Tibial artery (tissue), 4 donors: ENCODE results near the gene HASPIN.

Experiments used
- DNase-seq, 2 donors: peaks; one replicate each; pipeline ENCODE4 v3.0.0-alpha.2; 2019
- H3K27ac ChIP-seq, 2 donors: fragments of 200-600 bp; sonication (generic) in 1 of 2; 1 replicate in 1 of 2; 2 replicates in 1 of 2; pipeline ENCODE4 v1.5.1; 2018 to 2019; ENCODE audit warnings: mild to moderate bottlenecking in 1 of 2
- H3K27me3 ChIP-seq, 2 donors: fragments of 200-600 bp; sonication (generic) in 1 of 2; one replicate each; pipeline versions ENCODE4 v1.5.1 to v1.6.0; 2016 to 2019
- H3K36me3 ChIP-seq, 3 donors: fragments of 200-600 bp; sonication (generic) in 2 of 3; one replicate each; pipeline ENCODE4 v1.5.1; 2016 to 2019; ENCODE audit warnings: mild to moderate bottlenecking in 2 of 3
- H3K4me1 ChIP-seq, 4 donors: fragments of 200-600 bp; sonication (generic) in 2 of 4; 1 replicate in 3 of 4; 2 replicates in 1 of 4; pipeline ENCODE4 v1.5.1; 2016 to 2019
- H3K4me3 ChIP-seq, 2 donors: fragments of 200-600 bp; sonication (generic) in 1 of 2; 1 replicate in 1 of 2; 2 replicates in 1 of 2; pipeline ENCODE4 v1.5.1; 2018 to 2019; ENCODE audit warnings: mild to moderate bottlenecking in 2 of 2
- H3K9me3 ChIP-seq, 3 donors: fragments of 200-600 bp; sonication (generic) in 1 of 3; one replicate each; pipeline ENCODE4 v1.5.1; 2016 to 2019
- CTCF ChIP-seq, 2 experiments: fragments of 200-600 bp in 1 of 2; fragments of 450-650 bp in 1 of 2; IDR thresholded peaks; one replicate each; pipeline ENCODE4 v1.5.1; 2017 to 2019; ENCODE audit warnings: antibody characterized with exemption in 2 of 2, mild to moderate bottlenecking in 1 of 2, moderate library complexity in 1 of 2
- intact Hi-C: fragments of 100-400 bp; cut with DNase I; formaldehyde crosslinking; loops from one replicate; pipeline ENCODE4 v1.15.0; 2023; ENCODE audit warnings: low total_unique reads

Gene HASPIN

GRCh38 chr17:3748576-3748975 lies 24.9 kb downstream of the HASPIN start:
- Histone ChIP-seq H3K36me3 (no peaks in the 10 kb centered on the region), H3K27ac (no peak overlapping the region), H3K4me3 (no peak overlapping the region), H3K9me3 (no peaks in the 10 kb centered on the region), H3K4me1 (no peaks in the 10 kb centered on the region), H3K27me3 (peaks cover 0 to 37% of the 10 kb centered on the region in 2 donors)
- no peak for DNase-seq
- intact Hi-C loops, result no loop called here
- no peak for TF ChIP-seq CTCF (IDR thresholded peaks at IDR 0.05)

DNA sequence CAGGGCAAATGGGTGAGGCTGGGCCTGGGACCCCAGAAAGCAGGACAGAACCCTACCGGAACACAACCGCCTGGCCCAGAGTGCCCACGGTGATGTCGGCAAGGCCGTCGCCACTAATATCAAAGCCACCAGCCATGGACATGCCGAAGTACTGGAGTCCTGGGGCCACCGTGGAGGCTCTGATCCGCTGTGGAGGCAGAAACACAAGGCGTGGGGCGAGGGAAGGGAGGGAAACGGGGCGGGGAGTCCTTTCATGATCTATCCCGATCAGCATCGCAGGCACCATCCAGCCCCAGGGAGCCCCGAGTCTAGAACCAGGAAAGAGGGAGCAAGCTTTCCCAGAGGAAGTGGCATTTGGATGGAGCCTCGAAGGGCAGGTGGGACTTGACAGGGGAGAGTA lies 26.6 kb downstream of the HASPIN start:
- Histone ChIP-seq H3K4me3 (no peak overlapping the region), H3K27me3 (peaks cover 0 to 55% of the 10 kb centered on the region in 2 donors), H3K27ac (no peak overlapping the region), H3K36me3 (no peaks in the 10 kb centered on the region), H3K9me3 (no peaks in the 10 kb centered on the region), H3K4me1 (peaks cover 0 to 11% (median 4%) of the 10 kb centered on the region in 4 donors)
- no peak for TF ChIP-seq CTCF (IDR thresholded peaks at IDR 0.05)
- no peak for DNase-seq
- intact Hi-C loops, result no loop called here

GRCh38 chr17:3750926-3751325 lies 27.2 kb downstream of the HASPIN start:
- H3K9me3 ChIP-seq, result no peaks in the 10 kb centered on the region
- no peak overlapping the region for H3K4me3 ChIP-seq
- H3K4me1 ChIP-seq, result peaks cover 0 to 11% (median 4%) of the 10 kb centered on the region in 4 donors
- no peak for TF ChIP-seq CTCF (IDR thresholded peaks at IDR 0.05)
- intact Hi-C loops, result no loop called here
- no peaks in the 10 kb centered on the region for H3K36me3 ChIP-seq
- no peak overlapping the region for H3K27ac ChIP-seq
- DNase-seq, result no peak
- peaks cover 0 to 58% of the 10 kb centered on the region in 2 donors for H3K27me3 ChIP-seq

DNA sequence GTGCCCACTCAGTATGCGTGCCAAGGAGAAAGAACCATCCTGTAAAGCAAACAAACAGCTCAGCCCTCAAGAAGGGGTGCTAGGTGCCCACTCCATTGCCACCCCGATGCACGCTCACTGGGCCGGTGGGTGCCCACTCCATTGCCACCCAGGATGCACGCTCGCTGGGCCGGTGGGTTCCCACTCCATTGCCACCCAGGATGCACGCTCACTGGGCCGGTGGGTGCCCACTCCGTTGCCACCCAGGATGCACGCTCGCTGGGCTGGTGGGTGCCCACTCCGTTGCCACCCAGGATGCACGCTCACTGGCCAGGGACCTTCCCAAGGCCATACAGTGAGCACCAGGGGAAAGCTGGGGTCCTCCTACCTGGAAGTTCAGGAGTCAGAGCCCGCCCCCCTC lies 28.1 kb downstream of the HASPIN start:
- Histone ChIP-seq H3K9me3 (no peaks in the 10 kb centered on the region), H3K27ac (no peak overlapping the region), H3K4me3 (no peak overlapping the region), H3K4me1 (peaks cover 0 to 11% (median 4%) of the 10 kb centered on the region in 4 donors), H3K27me3 (peaks cover 0 to 58% of the 10 kb centered on the region in 2 donors), H3K36me3 (no peaks in the 10 kb centered on the region)
- intact Hi-C loops, result no loop called here
- no peak for DNase-seq
- TF ChIP-seq CTCF (IDR thresholded peaks at IDR 0.05), result no peak

DNA sequence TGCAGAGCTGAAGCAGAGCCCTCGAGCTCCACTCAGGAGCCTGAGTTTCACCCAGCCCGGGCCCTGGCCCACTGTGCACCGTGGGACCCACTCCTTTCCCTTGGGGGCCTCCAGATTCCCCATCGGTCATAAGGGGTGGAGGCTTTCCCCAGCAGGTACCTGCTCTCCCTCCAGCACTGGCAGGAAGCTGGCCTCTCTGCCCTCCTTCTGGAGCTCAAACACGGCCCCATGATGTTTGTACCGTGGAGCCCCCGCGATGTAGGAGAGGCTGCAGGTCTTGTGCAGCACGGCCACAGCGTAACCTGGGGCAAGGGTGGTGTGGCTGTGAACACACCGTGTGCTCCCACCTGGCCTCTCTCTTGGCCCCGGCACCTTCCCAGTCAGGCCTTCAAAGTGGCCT lies 29.9 kb downstream of the HASPIN start:
- Histone ChIP-seq H3K9me3 (no peaks in the 10 kb centered on the region), H3K4me3 (no peak overlapping the region), H3K36me3 (no peaks in the 10 kb centered on the region), H3K4me1 (peaks cover 0 to 11% (median 4%) of the 10 kb centered on the region in 4 donors), H3K27ac (no peak overlapping the region), H3K27me3 (peaks cover 0 to 59% of the 10 kb centered on the region in 2 donors)
- DNase-seq, result no peak
- intact Hi-C loops, result no loop called here
- no peak for TF ChIP-seq CTCF (IDR thresholded peaks at IDR 0.05)

DNA sequence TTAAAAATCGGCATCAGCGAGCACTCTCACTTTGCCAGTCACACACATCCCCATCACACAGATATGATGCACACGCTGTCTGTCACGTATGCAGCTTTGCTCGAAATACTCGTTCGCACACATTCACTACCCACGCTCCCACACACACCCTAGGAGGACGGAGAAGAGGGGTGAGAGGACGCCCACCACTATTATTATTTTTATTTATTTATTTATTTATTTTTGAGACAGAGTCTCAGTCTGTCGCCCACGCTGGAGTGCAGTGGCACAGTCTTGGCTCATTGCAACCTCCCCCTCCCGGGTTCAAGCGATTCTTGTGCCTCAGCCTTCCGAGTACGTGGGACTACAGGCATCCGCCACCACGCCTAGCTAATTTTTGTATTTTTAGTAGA lies 30.4 kb downstream of the HASPIN start:
- peaks cover 0 to 59% of the 10 kb centered on the region in 2 donors for H3K27me3 ChIP-seq
- intact Hi-C loops, result no loop called here
- H3K36me3 ChIP-seq, result no peaks in the 10 kb centered on the region
- peaks cover 0 to 11% (median 4%) of the 10 kb centered on the region in 4 donors for H3K4me1 ChIP-seq
- no peaks in the 10 kb centered on the region for H3K9me3 ChIP-seq
- H3K4me3 ChIP-seq, result no peak overlapping the region
- no peak for TF ChIP-seq CTCF (IDR thresholded peaks at IDR 0.05)
- H3K27ac ChIP-seq, result no peak overlapping the region
- no peak for DNase-seq
